NB4 (cell line): ENCODE measurements around the gene AMPH.
A peak's percentile ranks its signal among the peaks of the same experiment; 100 is the strongest.

ENCODE experiments used
- DNase-seq: peaks from one replicate; pipeline ENCODE4 v3.0.0; 2010; ENCODE audit warnings: low read depth
- H3K4me3 ChIP-seq: one replicate; pipeline ENCODE4 v1.5.1; 2011; ENCODE audit warnings: mild to moderate bottlenecking, low read depth, low read length, moderate library complexity
- CTCF ChIP-seq: IDR thresholded peaks from one replicate; pipeline ENCODE4 v1.5.1; 2012; ENCODE audit warnings: low read depth, low read length
- MYC ChIP-seq: IDR thresholded peaks from 2 replicates; pipeline ENCODE4 v1.6.1; 2011; ENCODE audit warnings: low read depth, low read length
- POLR2A ChIP-seq: IDR thresholded peaks from 2 replicates; pipeline ENCODE4 v1.6.1; 2011; ENCODE audit warnings: mild to moderate bottlenecking; ENCODE audit not compliant: insufficient read length; ENCODE audit errors: extremely low read depth
- TF ChIP-seq, protein P1 (sequence below): IDR thresholded peaks from 2 replicates; pipeline ENCODE4 v1.6.1; 2011; ENCODE audit warnings: low read depth, low read length

The AMPH gene

GRCh38 chr7:38558761-38559345 lies 72.3 kb downstream of the AMPH start:
- DNase-seq = no peak
- H3K4me3 ChIP-seq = no peak overlapping the region
- TF ChIP-seq, protein P1, sequence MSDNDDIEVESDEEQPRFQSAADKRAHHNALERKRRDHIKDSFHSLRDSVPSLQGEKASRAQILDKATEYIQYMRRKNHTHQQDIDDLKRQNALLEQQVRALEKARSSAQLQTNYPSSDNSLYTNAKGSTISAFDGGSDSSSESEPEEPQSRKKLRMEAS = no peak
- TF ChIP-seq MYC (no peak), CTCF (no peak), POLR2A (no peak)

DNA sequence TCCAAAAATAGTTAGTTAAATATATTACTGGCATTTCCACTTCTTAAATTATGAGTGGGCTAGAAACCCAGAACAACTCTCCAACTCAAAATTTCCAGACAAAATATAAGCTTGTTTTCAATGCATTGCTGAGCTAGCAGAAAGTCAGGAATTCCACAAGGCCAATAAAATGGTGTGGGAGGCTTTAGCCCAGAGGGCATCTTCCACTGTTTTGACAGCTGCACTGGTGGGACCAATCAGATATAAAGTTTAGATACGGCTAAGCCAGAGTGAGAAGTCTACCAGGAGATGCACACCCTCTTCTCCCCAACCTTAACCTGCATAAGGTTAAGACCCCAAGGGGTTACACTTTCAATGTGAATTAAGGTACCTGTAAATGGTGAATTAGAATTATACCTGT lies 76.6 kb downstream of the AMPH start:
- H3K4me3 ChIP-seq = no peak overlapping the region
- DNase-seq = no peak
- TF ChIP-seq, protein P1 = no peak
- TF ChIP-seq MYC (no peak), CTCF (no peak)

DNA sequence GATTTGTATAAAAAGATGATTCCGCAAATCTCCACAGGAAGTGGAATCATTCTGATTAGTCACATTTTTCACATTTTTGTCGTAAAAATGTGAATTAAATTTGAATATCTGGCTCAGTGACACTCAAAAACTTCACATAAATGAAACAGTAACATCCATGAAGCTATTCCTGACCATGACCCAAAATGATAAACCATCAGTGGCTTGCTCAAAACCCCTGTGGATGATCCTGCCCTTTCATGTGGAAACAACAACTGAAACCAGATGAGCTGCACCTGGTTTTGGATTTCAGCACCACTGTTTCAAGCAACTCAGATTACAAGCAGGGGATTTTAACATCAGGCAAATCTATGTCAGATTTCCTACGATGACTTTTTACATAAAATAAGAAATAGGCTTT lies 80.3 kb downstream of the AMPH start:
- H3K4me3 ChIP-seq = no peak overlapping the region
- DNase-seq = no peak
- TF ChIP-seq MYC = no peak
- TF ChIP-seq, protein P1 = no peak
- no peak for TF ChIP-seq POLR2A
- no peak for TF ChIP-seq CTCF

DNA sequence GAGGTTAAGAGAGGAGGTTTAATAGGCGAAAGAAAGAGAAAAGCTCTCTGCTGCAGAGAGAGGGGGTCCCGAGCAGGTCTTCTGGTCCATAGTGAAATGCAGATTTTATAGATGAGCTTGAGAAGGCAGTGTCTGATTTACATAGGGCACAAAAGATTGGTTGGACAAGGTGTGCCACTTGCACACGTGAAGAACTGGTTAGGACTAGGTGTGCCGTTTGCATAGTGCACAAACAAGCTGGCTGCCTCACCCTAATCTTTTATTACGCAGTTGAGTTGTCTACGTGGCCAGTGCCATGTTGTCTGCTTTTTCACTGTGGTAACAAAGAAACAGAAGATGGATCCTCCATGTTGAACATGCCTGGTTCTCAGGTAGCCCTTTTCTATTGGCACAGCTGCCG lies 82.6 kb downstream of the AMPH start:
- TF ChIP-seq, protein P1 = no peak
- no peak for TF ChIP-seq MYC
- TF ChIP-seq CTCF = no peak
- no peak for TF ChIP-seq POLR2A
- H3K4me3 ChIP-seq = no peak overlapping the region
- DNase-seq = no peak

DNA sequence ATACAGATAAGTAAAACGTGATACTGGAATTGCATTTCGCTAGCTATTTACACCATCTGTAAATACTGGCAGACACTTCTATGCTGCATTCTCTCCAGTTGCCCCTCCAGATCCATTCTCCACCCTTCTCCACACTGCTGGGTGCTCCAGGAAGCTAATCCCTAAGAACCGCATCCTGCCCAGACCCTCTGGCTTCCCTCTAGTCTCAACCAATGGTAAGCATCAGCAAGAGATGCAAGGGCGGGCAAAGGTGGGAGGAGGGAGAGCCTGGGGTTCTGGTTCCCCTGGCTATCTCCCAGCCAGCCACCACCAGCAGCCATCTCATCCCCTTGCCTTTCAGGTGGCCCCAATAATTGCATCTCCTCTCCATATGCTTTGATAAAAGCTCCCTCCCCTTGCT lies 84.4 kb downstream of the AMPH start:
- DNase-seq = no peak
- H3K4me3 ChIP-seq = no peak overlapping the region
- TF ChIP-seq, protein P1 = no peak
- TF ChIP-seq CTCF (no peak), POLR2A (no peak), MYC (no peak)

DNA sequence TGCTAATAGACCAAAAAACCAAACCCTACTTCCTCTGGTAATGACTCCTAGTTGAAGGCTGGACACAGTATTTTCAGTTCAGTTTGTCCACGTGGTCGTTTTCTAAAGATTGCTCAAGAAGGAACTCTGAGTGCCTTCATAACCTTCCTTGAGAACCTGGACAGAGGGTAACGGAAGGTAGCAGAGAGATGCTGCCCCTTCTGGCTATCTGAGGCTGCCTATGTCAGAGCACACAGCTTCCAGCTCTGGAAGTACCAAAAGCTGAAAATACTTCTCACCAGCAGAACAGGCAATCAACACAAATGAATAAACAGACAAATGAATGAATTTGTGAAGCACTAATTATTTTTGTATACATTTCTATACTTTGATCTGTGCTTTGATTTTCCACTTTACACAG lies 85.2 kb downstream of the AMPH start:
- H3K4me3 ChIP-seq = no peak overlapping the region
- TF ChIP-seq CTCF (peak; percentile 24), POLR2A (no peak), MYC (no peak)
- TF ChIP-seq, protein P1 = peak; percentile 60
- peak; percentile 25 for DNase-seq
